Natural killer cell (primary cell): ENCODE measurements around the gene NDUFA13. TPM values are rescaled to one million over a fixed set of nuclear protein-coding genes. Genes with fewer than 3 reads are reported as not detected.

Experiments
- ATAC-seq, 3 donors: fragments of 150-1000 bp in 2 of 3; fragments of 200-7000 bp in 1 of 3; cut with Tn5 transposase; 1 replicate in 1 of 3; 2 replicates in 2 of 3; pipeline ENCODE4 v1.10.0; 2021; ENCODE audit warnings: mild to moderate bottlenecking in 2 of 3, moderate library complexity in 2 of 3
- DNase-seq, 2 donors: peaks; one replicate each; pipeline versions ENCODE4 v3.0.0 to v3.0.0-alpha.2; 2013 to 2021; ENCODE audit warnings: mixed read lengths in 1 of 2
- H3K27ac ChIP-seq: one replicate; pipeline ENCODE4 v1.5.1; 2013; ENCODE audit warnings: mild to moderate bottlenecking, low read length
- H3K27me3 ChIP-seq: one replicate; pipeline ENCODE4 v1.6.1; 2013; ENCODE audit warnings: low read length; ENCODE audit not compliant: control insufficient read depth, insufficient read depth
- H3K36me3 ChIP-seq: one replicate; pipeline ENCODE4 v1.6.1; 2013; ENCODE audit warnings: low read length; ENCODE audit not compliant: control insufficient read depth, insufficient read depth
- H3K4me1 ChIP-seq: one replicate; pipeline ENCODE4 v1.6.1; 2013; ENCODE audit warnings: low read length; ENCODE audit not compliant: control insufficient read depth, insufficient read depth
- H3K4me3 ChIP-seq: one replicate; pipeline ENCODE4 v1.5.1; 2013; ENCODE audit warnings: low read length
- H3K9me3 ChIP-seq: one replicate; pipeline ENCODE4 v1.6.1; 2013; ENCODE audit warnings: low read length; ENCODE audit not compliant: control insufficient read depth, insufficient read depth
- H3K27ac Mint-ChIP-seq, 2 donors: one replicate each; pipeline ENCODE4 v1.8.0; 2022; ENCODE audit warnings: mild to moderate bottlenecking in 2 of 2, mixed read lengths in 2 of 2, moderate library complexity in 1 of 2
- H3K27me3 Mint-ChIP-seq, 2 donors: one replicate each; pipeline ENCODE4 v1.8.0; 2022; ENCODE audit warnings: low read depth in 2 of 2, mixed read lengths in 2 of 2
- H3K36me3 Mint-ChIP-seq: one replicate; pipeline ENCODE4 v1.8.0; 2022; ENCODE audit warnings: mixed read lengths
- H3K4me1 Mint-ChIP-seq, 2 donors: one replicate each; pipeline ENCODE4 v1.8.0; 2022; ENCODE audit warnings: mixed read lengths in 2 of 2
- H3K4me3 Mint-ChIP-seq: one replicate; pipeline ENCODE4 v1.8.0; 2022; ENCODE audit warnings: mild to moderate bottlenecking, moderate library complexity, mixed read lengths
- H3K9me3 Mint-ChIP-seq, 2 donors: one replicate each; pipeline ENCODE4 v1.8.0; 2022; ENCODE audit warnings: mixed read lengths in 2 of 2
- WGBS: methylation state at CpG from one replicate; pipeline ENCODE4 v1.1.7; 2013; ENCODE audit warnings: missing lambda C conversion rate; ENCODE audit not compliant: insufficient coverage; 5-methylcytosine and 5-hydroxymethylcytosine counted together
- intact Hi-C: fragments of 100-400 bp; cut with micrococcal nuclease; formaldehyde crosslinking; loops from one replicate; pipeline ENCODE4 v1.14.2; 2022
- total RNA-seq, 4 donors: library from RNA; stranded (reverse); fragments of 120-200 nt in 1 of 4; gene quantifications; one replicate each; pipeline versions ENCODE4 v1.2.3 to v1.2.4, GENCODE V29; 2013 to 2022
- TF ChIP-seq, protein P1 (sequence below): fragments of 200-600 bp; IDR thresholded peaks from one replicate; pipeline ENCODE4 v1.8.0; 2022; ENCODE audit warnings: antibody characterized with exemption

Gene NDUFA13
- total RNA-seq, 3 donors from 2014 or later (not counting 1 experiment from before 2014, with no cell fraction given), result 165 to 191 (median 188) TPM

DNA sequence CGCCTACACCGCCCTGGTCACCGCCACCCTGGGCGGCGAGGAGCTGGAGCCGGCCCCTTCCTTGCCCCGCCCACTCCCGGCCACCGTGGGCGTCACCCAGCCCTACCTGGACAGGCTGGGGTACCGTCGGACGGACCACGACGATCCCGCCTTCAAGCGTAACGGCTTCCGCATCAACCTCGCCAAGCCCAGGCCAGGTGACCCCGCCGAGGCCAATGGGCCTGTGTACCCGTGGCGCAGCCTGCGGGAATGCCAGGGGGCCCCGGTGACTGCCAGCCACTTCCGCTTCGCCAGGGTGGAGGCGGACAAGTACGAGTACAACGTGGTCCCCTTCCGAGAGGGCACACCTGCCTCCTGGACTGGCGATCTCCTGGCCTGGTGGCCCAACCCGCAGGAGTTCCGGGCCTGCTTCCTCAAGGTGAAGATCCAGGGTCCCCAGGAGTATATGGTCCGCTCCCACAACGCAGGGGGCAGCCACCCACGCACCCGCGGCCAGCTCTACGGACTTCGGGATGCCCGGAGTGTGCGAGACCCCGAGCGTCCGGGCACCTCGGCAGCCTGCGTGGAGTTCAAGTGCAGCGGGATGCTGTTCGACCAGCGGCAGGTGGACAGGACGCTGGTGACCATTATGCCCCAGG, 29.0 kb downstream of the NDUFA13 start:
- DNase-seq (no peak), ATAC-seq (no peak)
- peaks cover 20% of the 10 kb centered on the region for H3K4me1 ChIP-seq
- H3K36me3 Mint-ChIP-seq, result no peaks in the 10 kb centered on the region
- no peaks in the 10 kb centered on the region for H3K36me3 ChIP-seq
- H3K27ac Mint-ChIP-seq, result no peak overlapping the region
- TF ChIP-seq, protein P1, sequence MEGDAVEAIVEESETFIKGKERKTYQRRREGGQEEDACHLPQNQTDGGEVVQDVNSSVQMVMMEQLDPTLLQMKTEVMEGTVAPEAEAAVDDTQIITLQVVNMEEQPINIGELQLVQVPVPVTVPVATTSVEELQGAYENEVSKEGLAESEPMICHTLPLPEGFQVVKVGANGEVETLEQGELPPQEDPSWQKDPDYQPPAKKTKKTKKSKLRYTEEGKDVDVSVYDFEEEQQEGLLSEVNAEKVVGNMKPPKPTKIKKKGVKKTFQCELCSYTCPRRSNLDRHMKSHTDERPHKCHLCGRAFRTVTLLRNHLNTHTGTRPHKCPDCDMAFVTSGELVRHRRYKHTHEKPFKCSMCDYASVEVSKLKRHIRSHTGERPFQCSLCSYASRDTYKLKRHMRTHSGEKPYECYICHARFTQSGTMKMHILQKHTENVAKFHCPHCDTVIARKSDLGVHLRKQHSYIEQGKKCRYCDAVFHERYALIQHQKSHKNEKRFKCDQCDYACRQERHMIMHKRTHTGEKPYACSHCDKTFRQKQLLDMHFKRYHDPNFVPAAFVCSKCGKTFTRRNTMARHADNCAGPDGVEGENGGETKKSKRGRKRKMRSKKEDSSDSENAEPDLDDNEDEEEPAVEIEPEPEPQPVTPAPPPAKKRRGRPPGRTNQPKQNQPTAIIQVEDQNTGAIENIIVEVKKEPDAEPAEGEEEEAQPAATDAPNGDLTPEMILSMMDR, result no peak
- no peak overlapping the region for H3K4me3 ChIP-seq
- H3K4me3 Mint-ChIP-seq, result no peak overlapping the region
- 89% methylated on average over 53 of the region's 53 CpGs for WGBS
- peaks cover 0 to 16% of the 10 kb centered on the region in 2 donors for H3K4me1 Mint-ChIP-seq
- no peaks in the 10 kb centered on the region for H3K9me3 Mint-ChIP-seq
- H3K27ac ChIP-seq, result no peak overlapping the region
- H3K9me3 ChIP-seq, result no peaks in the 10 kb centered on the region
- H3K27me3 Mint-ChIP-seq, result peaks cover 0 to 9% of the 10 kb centered on the region in 2 donors
- peaks cover 13% of the 10 kb centered on the region for H3K27me3 ChIP-seq
- intact Hi-C loops, result no loop called here

DNA sequence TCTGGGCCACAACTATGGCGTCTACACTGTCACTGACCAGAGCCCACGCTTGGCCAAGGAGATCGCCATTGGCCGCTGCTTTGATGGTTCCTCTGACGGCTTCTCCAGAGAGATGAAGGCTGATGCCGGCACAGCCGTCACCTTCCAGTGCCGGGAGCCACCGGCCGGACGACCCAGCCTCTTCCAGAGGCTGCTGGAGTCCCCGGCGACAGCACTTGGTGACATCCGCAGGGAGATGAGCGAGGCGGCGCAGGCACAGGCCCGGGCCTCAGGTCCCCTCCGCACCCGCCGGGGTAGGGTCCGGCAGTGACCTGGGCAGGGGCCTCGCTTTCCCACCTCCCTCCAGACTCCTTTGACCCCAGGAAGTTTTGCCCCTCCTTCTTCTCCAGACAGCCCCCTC, 29.7 kb downstream of the NDUFA13 start:
- 94% methylated on average over 23 of the region's 23 CpGs for WGBS
- H3K4me1 Mint-ChIP-seq, result peaks cover 0 to 13% of the 10 kb centered on the region in 2 donors
- Histone ChIP-seq H3K4me3 (no peak overlapping the region), H3K4me1 (peaks cover 14% of the 10 kb centered on the region), H3K27ac (no peak overlapping the region), H3K36me3 (no peaks in the 10 kb centered on the region), H3K9me3 (no peaks in the 10 kb centered on the region), H3K27me3 (peaks cover 10% of the 10 kb centered on the region)
- intact Hi-C loops, result no loop called here
- no peak overlapping the region for H3K4me3 Mint-ChIP-seq
- peaks cover 0 to 9% of the 10 kb centered on the region in 2 donors for H3K27me3 Mint-ChIP-seq
- H3K27ac Mint-ChIP-seq, result no peak overlapping the region
- H3K36me3 Mint-ChIP-seq, result no peaks in the 10 kb centered on the region
- H3K9me3 Mint-ChIP-seq, result no peaks in the 10 kb centered on the region
- DNase-seq (no peak), ATAC-seq (no peak)
- TF ChIP-seq, protein P1, result no peak

DNA sequence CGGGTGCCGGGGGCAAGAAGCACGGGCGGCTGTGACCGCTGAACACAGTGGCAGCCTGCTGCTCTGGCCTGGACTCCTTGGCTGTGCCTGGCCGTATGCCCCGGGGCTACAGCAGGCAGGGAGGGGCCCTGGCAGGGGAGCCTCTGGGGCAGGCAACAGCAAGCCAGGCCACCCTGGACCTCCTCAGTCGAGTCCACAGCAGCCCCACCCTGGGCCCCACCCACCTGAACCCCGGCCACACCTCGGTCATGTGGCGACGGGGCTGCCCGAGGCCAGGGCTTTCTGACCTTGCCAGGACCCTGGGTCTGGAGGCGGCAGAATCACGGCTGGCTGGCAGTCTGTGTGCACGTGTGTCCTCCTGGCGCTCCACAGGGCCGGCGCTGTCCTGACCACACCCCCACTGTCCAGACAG, 30.7 kb downstream of the NDUFA13 start:
- DNase-seq, result no peak

More for the DNA sequence above, 30.7 kb downstream of the NDUFA13 start:
- Mint-ChIP-seq H3K27me3 (peaks cover 0 to 9% of the 10 kb centered on the region in 2 donors), H3K4me1 (peaks cover 0 to 5% of the 10 kb centered on the region in 2 donors), H3K4me3 (no peak overlapping the region), H3K27ac (no peak overlapping the region), H3K36me3 (no peaks in the 10 kb centered on the region), H3K9me3 (no peaks in the 10 kb centered on the region)
- peaks cover 4% of the 10 kb centered on the region for H3K4me1 ChIP-seq
- H3K27ac ChIP-seq, result no peak overlapping the region
- no peaks in the 10 kb centered on the region for H3K36me3 ChIP-seq
- intact Hi-C loops, result no loop called here
- no peak overlapping the region for H3K4me3 ChIP-seq
- no peaks in the 10 kb centered on the region for H3K9me3 ChIP-seq
- TF ChIP-seq, protein P1, result no peak
- WGBS, result 86% methylated on average over 19 of the region's 19 CpGs
- no peak for ATAC-seq
- peaks cover 1% of the 10 kb centered on the region for H3K27me3 ChIP-seq
